IMR-90 (cell line): ENCODE data around the gene PTH1R. TPM values are rescaled to one million over a fixed set of nuclear protein-coding genes. Genes with fewer than 3 reads are reported as not detected.

Experiments
- ATAC-seq: fragments of 200-7000 bp; cut with Tn5 transposase; 2 replicates; pipeline ENCODE4 v1.9.1; 2020; ENCODE audit warnings: low read depth, mild to moderate bottlenecking, moderate library complexity
- BruUV-seq: library from RNA; stranded (reverse); fragments of 400-500 nt; replicated peaks from 2 replicates; lab custom pipeline; 2021; lab: Mats Ljungman, UMichigan
- CTCF ChIA-PET: fragments of 300-600 bp; formaldehyde crosslinking; extraction: SDS; loops from one replicate; lab custom pipeline; 2021; ENCODE audit warnings: antibody characterized with exemption; lab: Yijun Ruan, JAX
- POLR2A ChIA-PET: fragments of 300-600 bp; sonication (Branson Sonifier 250); formaldehyde crosslinking; loops from one replicate; lab custom pipeline; 2022; ENCODE audit warnings: antibody characterized with exemption; ENCODE audit not compliant: unreplicated experiment; lab: Charles Lee
- DNase-seq: peaks from one replicate; pipeline ENCODE4 v3.0.0; 2013
- H2AFZ ChIP-seq: replicated peaks from 2 replicates; pipeline ENCODE3; 2013; ENCODE audit warnings: low read length, mild to moderate bottlenecking; ENCODE audit not compliant: poor library complexity
- H2AK5ac ChIP-seq: 2 replicates; pipeline ENCODE4 v1.6.1; 2013; ENCODE audit warnings: low read depth, low read length, inconsistent platforms
- H2AK9ac ChIP-seq: replicated peaks from 2 replicates; pipeline ENCODE3; 2013; ENCODE audit warnings: mild to moderate bottlenecking, low read depth, low read length, moderate library complexity; ENCODE audit not compliant: poor library complexity
- H2BK120ac ChIP-seq: 2 replicates; pipeline ENCODE4 v1.6.1; 2013; ENCODE audit warnings: low read depth, low read length, inconsistent platforms
- H2BK15ac ChIP-seq: 3 replicates; pipeline ENCODE4 v1.6.1; 2013; ENCODE audit warnings: low read depth, low read length, inconsistent platforms
- H2BK20ac ChIP-seq: 2 replicates; pipeline ENCODE4 v1.6.1; 2013; ENCODE audit warnings: low read depth, mild to moderate bottlenecking, inconsistent platforms, low read length, moderate library complexity
- H2BK5ac ChIP-seq: 2 replicates; pipeline ENCODE4 v1.6.1; 2013; ENCODE audit warnings: mild to moderate bottlenecking, low read depth, low read length, inconsistent platforms; ENCODE audit not compliant: poor library complexity, severe bottlenecking
- H3K14ac ChIP-seq: replicated peaks from 2 replicates; pipeline ENCODE4 v1.6.1; 2013; ENCODE audit warnings: low read depth, low read length, inconsistent platforms
- H3K18ac ChIP-seq: 2 replicates; pipeline ENCODE4 v1.6.1; 2013; ENCODE audit warnings: low read depth, low read length, control low read depth
- H3K23ac ChIP-seq: 2 replicates; pipeline ENCODE4 v1.6.1; 2013; ENCODE audit warnings: low read depth, low read length, inconsistent platforms
- H3K27ac ChIP-seq: 2 replicates; pipeline ENCODE4 v1.5.1; 2013; ENCODE audit warnings: mild to moderate bottlenecking, control low read depth, low read length; ENCODE audit not compliant: insufficient read depth
- H3K27me3 ChIP-seq: 2 replicates; pipeline ENCODE4 v1.6.1; 2013; ENCODE audit warnings: low read length; ENCODE audit not compliant: control insufficient read depth, insufficient read depth
- H3K36me3 ChIP-seq: 2 replicates; pipeline ENCODE4 v1.6.1; 2013; ENCODE audit warnings: low read length, mixed read lengths; ENCODE audit not compliant: control insufficient read depth, insufficient read depth
- H3K4ac ChIP-seq: 2 replicates; pipeline ENCODE4 v1.6.1; 2013; ENCODE audit warnings: low read depth, low read length, inconsistent platforms
- H3K4me1 ChIP-seq: 2 replicates; pipeline ENCODE4 v1.6.1; 2013; ENCODE audit warnings: low read length, mixed read lengths; ENCODE audit not compliant: control insufficient read depth, insufficient read depth
- H3K4me2 ChIP-seq: 2 replicates; pipeline ENCODE4 v1.6.1; 2013; ENCODE audit warnings: low read depth, mild to moderate bottlenecking, control low read depth, low read length, moderate library complexity
- H3K4me3 ChIP-seq: 2 replicates; pipeline ENCODE4 v1.5.1; 2013; ENCODE audit warnings: low read depth, mild to moderate bottlenecking, control low read depth, low read length, moderate library complexity; ENCODE audit not compliant: insufficient read depth
- H3K56ac ChIP-seq: 2 replicates; pipeline ENCODE4 v1.6.1; 2013; ENCODE audit warnings: low read length, inconsistent platforms; ENCODE audit not compliant: insufficient read depth; ENCODE audit errors: extremely low read depth
- H3K79me1 ChIP-seq, 2 experiments: 2 replicates each; pipeline ENCODE4 v1.6.1; 2013; ENCODE audit warnings: low read length in 2 of 2, inconsistent platforms in 1 of 2, low read depth in 1 of 2
- H3K9ac ChIP-seq: 2 replicates; pipeline ENCODE4 v1.6.1; 2013; ENCODE audit warnings: low read depth, low read length, control low read depth
- H3K9me1 ChIP-seq: 2 replicates; pipeline ENCODE4 v1.6.1; 2013; ENCODE audit warnings: low read length, inconsistent platforms; ENCODE audit not compliant: insufficient read depth
- H3K9me3 ChIP-seq: 2 replicates; pipeline ENCODE4 v1.6.1; 2013; ENCODE audit warnings: low read length; ENCODE audit not compliant: control insufficient read depth, insufficient read depth
- H4K20me1 ChIP-seq: 2 replicates; pipeline ENCODE4 v1.6.1; 2013; ENCODE audit warnings: low read length, inconsistent platforms; ENCODE audit not compliant: insufficient read depth
- H4K5ac ChIP-seq: 2 replicates; pipeline ENCODE4 v1.6.1; 2013; ENCODE audit warnings: mild to moderate bottlenecking, low read depth, low read length, control low read depth
- H4K8ac ChIP-seq, 2 experiments: 2 replicates each; pipeline ENCODE4 v1.6.1; 2013; ENCODE audit warnings: low read depth in 2 of 2, low read length in 2 of 2, control low read depth in 1 of 2, inconsistent platforms in 1 of 2
- H4K91ac ChIP-seq: 2 replicates; pipeline ENCODE4 v1.6.1; 2013; ENCODE audit warnings: low read depth, low read length, inconsistent platforms; ENCODE audit not compliant: insufficient read depth
- MAFK ChIP-seq: IDR thresholded peaks from 2 replicates; pipeline ENCODE4 v1.6.1; 2012; ENCODE audit warnings: low read depth, low read length, improper control_type of control experiment
- MAZ ChIP-seq: IDR thresholded peaks from 2 replicates; pipeline ENCODE4 v1.6.1; 2012; ENCODE audit warnings: low read depth, mild to moderate bottlenecking, low read length, improper control_type of control experiment, moderate library complexity, borderline replicate concordance
- WGBS, 2 experiments: methylation state at CpG; one replicate each; pipeline versions ENCODE4 v1.1.5 to v1.1.7; 2013; ENCODE audit warnings: missing lambda C conversion rate in 2 of 2; ENCODE audit not compliant: insufficient read length in 1 of 2; ENCODE audit errors: extremely low coverage in 2 of 2; 5-methylcytosine and 5-hydroxymethylcytosine counted together
- dilution Hi-C: fragments of 300-500 bp; cut with HindIII; formaldehyde crosslinking; loops from one replicate; pipeline ENCODE4 v1.14.3; 2018; ENCODE audit warnings: low sequenced_read_pairs; ENCODE audit not compliant: unreplicated experiment
- in situ Hi-C: fragments of 300-500 bp; cut with MboI; formaldehyde crosslinking; loops from 3 replicates; pipeline ENCODE4 v1.14.3; 2019; ENCODE audit warnings: low sequenced_read_pairs, inconsistent platforms, mixed read lengths
- intact Hi-C: fragments of 100-400 bp; cut with micrococcal nuclease; formaldehyde crosslinking; loops from 2 replicates; pipeline ENCODE4 v1.10.0; 2022
- polyA plus RNA-seq, 3 experiments: library from polyadenylated mRNA; depleted of rRNA; stranded (reverse); fragments of >200 nt; gene quantifications; 2 replicates each; pipeline ENCODE4 v1.2.3, GENCODE V29; 2012; ENCODE audit warnings: low replicate concordance in 1 of 3
- total RNA-seq: library from RNA; depleted of rRNA; stranded (reverse); fragments of >200 nt; gene quantifications from 2 replicates; pipeline ENCODE4 v1.2.3, GENCODE V29; 2012

Gene PTH1R
- total and polyA plus RNA-seq, 2 of the 4 experiments (the other 2 are of a cell fraction) = 0.15 to 0.18 TPM

DNA sequence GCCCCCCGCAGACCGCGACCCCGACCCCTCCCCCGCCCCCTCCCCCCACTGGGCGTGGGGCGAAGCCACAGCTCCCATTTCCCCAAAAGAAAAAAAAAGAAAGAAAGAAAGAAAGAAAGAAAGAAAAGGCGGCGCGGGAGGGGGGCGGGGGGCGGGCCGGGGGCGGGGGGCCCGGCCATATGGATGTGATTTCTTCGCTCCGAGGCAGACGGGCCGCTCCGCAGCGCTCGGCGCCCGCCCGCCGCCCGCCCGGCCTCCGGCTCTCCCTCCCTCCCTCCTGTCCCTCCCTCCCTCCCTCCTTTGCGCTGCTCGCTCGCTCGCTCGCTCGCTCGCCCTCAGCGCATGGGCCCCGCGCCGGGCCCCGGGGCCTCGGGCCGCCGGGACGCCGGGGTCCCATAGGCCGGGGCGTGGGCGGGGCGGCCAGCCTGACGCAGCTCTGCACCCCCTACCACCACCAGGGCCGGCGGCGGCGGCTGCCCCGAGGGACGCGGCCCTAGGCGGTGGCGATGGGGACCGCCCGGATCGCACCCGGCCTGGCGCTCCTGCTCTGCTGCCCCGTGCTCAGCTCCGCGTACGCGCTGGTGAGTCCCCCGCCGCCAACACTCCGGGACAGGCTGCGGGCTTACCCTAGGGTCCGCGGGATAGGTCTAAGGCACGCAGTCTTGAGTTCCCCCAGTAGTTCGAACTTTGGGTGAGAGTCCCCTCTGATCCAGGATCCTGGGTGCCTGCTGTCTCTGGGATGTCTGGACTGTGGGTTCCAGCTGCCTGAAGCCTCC is 5.7 kb downstream of the PTH1R start:
- Histone ChIP-seq H3K56ac (no peak overlapping the region), H2BK120ac (no peak overlapping the region), H3K9ac (no peak overlapping the region), H3K27me3 (peaks cover 66% of the 10 kb centered on the region), H2AFZ (peak overlapping the region; percentile 76), H3K9me1 (no peaks in the 10 kb centered on the region), H3K27ac (no peak overlapping the region), H3K4ac (no peak overlapping the region), H4K91ac (no peak overlapping the region), H3K4me1 (no peaks in the 10 kb centered on the region), H3K4me2 (peak overlapping the region; percentile 88; the same call in 1 of the 2 replicates), H3K18ac (no peak overlapping the region), H2AK5ac (no peak overlapping the region), H3K4me3 (peak overlapping the region; percentile 51; the same call in 1 of the 2 replicates), H4K8ac (no peak overlapping the region), H4K20me1 (no peaks in the 10 kb centered on the region), H3K79me1 (no peaks in the 10 kb centered on the region), H2BK20ac (no peak overlapping the region), H3K9me3 (no peaks in the 10 kb centered on the region), H3K36me3 (no peaks in the 10 kb centered on the region), H3K23ac (0 out of 2 replicates have a peak overlapping the region, but pooled peaks have one; percentile 0), H2BK15ac (no peak overlapping the region), H2BK5ac (no peak overlapping the region), H2AK9ac (no peak overlapping the region), H3K14ac (no peak overlapping the region), H4K5ac (no peak overlapping the region)
- CTCF ChIA-PET = interaction anchor here (1.0 kb wide), 1 partner anchor 9 kb away, joined by 6 read pairs; no protein-coding TSS in a partner anchor
- WGBS, 2 experiments = 8% methylated on average over 6 of the region's 78 CpGs; no CpG with 5 or more reads in 1 of the 2 experiments
- TF ChIP-seq MAFK (no peak), MAZ (peak; percentile 49; the same call in 1 of the 2 replicates)
- dilution Hi-C loops (no loop called here), in situ Hi-C loops (loop anchor here (25.0 kb wide), 1 partner anchor 396 kb away; the partner anchor contains the start of gene RTP3), intact Hi-C loops (no loop called here)
- POLR2A ChIA-PET = interaction anchor here (1.0 kb wide), 1 partner anchor 12 kb away, joined by 3 read pairs; no protein-coding TSS in a partner anchor
- no TSS peak for BruUV-seq
- ATAC-seq (peak; percentile 79), DNase-seq (no peak)
